A549 (cell line): ENCODE measurements around the gene SV2C.

ENCODE experiments used
- CBX2 ChIP-seq: fragments of 200-600 bp; sonication (generic); IDR thresholded peaks from 2 replicates; pipeline ENCODE4 v1.6.1; 2016; ENCODE audit warnings: low read depth, mild to moderate bottlenecking, borderline replicate concordance
- CTCF ChIP-seq: fragments of >200 bp; sonication (Bioruptor Twin); formaldehyde crosslinking; IDR thresholded peaks from 3 replicates; pipeline ENCODE4 v1.5.1; 2016
- EHMT2 ChIP-seq: fragments of 200-600 bp; sonication (generic); IDR thresholded peaks from 2 replicates; pipeline ENCODE4 v1.6.1; 2016; ENCODE audit warnings: antibody characterized with exemption, low read depth, mild to moderate bottlenecking, moderate library complexity
- JUN ChIP-seq, 2 experiments: fragments of >200 bp; sonication (Bioruptor Twin); formaldehyde crosslinking; IDR thresholded peaks; 2 replicates in 1 of 2; 3 replicates in 1 of 2; pipeline ENCODE4 v1.6.1; 2016 to 2017
- MAX ChIP-seq: IDR thresholded peaks from 2 replicates; pipeline ENCODE4 v1.6.1; 2012
- ZFP36 ChIP-seq: fragments of 450-650 bp; IDR thresholded peaks from 2 replicates; pipeline ENCODE4 v1.6.1; 2014; ENCODE audit warnings: borderline replicate concordance; ENCODE audit not compliant: partially characterized antibody

GRCh38 chr5:76250463-76250862 is 167.3 kb downstream of the SV2C start:
- no peak for TF ChIP-seq EHMT2
- TF ChIP-seq CBX2, result no peak
- TF ChIP-seq CTCF, result no peak
- TF ChIP-seq MAX, result no peak
- no peak for TF ChIP-seq JUN (IDR thresholded peaks at IDR 0.05)
- TF ChIP-seq ZFP36, result no peak
